ENCODE data around the gene ATXN7L2.

GRCh38 chr1:109482791-109483671, 674 bp upstream of the ATXN7L2 start:
- TF ChIP-seq EZH2 (IDR thresholded peaks at IDR 0.05; ENCODE audit: borderline replicate concordance, low read length), result no peak
- TF ChIP-seq, protein P1, sequence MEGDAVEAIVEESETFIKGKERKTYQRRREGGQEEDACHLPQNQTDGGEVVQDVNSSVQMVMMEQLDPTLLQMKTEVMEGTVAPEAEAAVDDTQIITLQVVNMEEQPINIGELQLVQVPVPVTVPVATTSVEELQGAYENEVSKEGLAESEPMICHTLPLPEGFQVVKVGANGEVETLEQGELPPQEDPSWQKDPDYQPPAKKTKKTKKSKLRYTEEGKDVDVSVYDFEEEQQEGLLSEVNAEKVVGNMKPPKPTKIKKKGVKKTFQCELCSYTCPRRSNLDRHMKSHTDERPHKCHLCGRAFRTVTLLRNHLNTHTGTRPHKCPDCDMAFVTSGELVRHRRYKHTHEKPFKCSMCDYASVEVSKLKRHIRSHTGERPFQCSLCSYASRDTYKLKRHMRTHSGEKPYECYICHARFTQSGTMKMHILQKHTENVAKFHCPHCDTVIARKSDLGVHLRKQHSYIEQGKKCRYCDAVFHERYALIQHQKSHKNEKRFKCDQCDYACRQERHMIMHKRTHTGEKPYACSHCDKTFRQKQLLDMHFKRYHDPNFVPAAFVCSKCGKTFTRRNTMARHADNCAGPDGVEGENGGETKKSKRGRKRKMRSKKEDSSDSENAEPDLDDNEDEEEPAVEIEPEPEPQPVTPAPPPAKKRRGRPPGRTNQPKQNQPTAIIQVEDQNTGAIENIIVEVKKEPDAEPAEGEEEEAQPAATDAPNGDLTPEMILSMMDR (IDR thresholded peaks at IDR 0.05; ENCODE audit: low read length), result peak; percentile 32; the same call in 1 of the 2 replicates
